Activated CD8-positive, alpha-beta memory T cell treated with anti-CD3 and anti-CD28 coated beads for 4 hours (primary cell): ENCODE measurements around the gene SLC39A11.
"Not testable (repeated sequence)": the region's sequence is repeated elsewhere in the genome, so short reads cannot be mapped to it uniquely, and the experiment has no call there.

ENCODE experiments used
- DNase-seq, 2 donors: peaks; one replicate each; pipeline ENCODE4 v3.0.0-alpha.2; 2020; ENCODE audit warnings: low read depth in 2 of 2

Gene SLC39A11

GRCh38 chr17:72788950-72789585 lies 303.4 kb downstream of the SLC39A11 start:
- DNase-seq = no peak

DNA sequence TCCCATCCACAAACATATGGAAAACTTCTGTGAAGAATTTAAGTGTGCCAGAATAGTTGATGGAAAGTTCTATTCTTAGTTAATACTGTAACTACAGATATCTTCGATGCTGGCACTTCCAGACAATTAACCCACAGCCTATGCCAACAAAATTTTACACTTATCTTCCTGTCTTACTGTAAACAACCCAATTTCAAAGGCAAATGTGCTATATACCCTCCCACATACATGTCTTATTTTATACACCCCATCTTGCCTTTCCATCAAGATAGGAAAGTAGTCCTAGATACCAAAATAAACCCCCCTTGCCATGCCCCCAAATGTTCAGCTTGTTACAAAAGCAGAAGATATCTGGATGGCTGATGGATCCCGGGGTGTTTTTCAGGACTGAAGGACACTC lies 306.3 kb downstream of the SLC39A11 start:
- no peak for DNase-seq

- no peak for DNase-seq
These were observed 309.3 kb downstream of the SLC39A11 start for GRCh38 chr17:72782985-72783701.

DNA sequence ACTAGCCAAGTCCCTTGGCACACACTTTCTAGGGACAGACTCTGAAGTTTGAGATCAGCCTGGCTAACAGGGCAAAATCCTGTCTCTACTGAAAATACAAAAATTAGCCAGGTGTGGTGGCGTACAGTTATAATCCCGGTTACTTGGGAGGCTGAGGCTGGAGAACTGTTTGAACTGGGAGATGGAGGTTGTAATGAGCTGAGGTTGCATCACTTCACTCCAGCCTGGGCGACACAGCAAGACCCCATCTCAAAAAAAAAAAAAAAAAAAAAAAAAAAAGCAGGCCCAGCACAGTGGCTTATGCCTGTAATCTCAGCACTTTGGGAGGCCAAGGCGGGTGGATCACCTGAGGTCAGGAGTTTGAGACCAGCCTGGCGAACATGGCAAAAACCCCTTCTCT lies 310.1 kb downstream of the SLC39A11 start:
- DNase-seq = not testable (repeated sequence)

- DNase-seq = no peak
These were observed 314.0 kb downstream of the SLC39A11 start for GRCh38 chr17:72778169-72779151.

- no peak for DNase-seq
These were observed 316.6 kb downstream of the SLC39A11 start for GRCh38 chr17:72775919-72776318.

DNA sequence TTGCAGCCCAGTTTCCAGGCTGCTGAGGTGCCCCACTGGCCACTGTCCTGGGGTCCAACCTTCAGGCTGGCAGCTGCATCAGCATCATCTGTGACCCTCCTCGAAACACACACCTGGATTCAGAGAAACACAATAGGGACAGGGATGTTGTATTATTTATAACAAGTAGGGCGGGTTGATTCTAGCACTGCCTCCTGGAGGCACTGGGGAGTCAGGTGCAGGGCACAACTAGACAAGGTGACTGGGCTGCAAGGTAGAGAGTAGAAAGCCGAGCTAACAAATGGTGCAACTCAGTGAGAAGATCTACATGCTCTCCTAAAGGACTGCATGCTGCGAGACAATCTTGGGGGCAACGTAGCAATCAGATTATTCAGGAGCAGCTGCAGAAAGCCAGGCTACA lies 317.3 kb downstream of the SLC39A11 start:
- DNase-seq = no peak

DNA sequence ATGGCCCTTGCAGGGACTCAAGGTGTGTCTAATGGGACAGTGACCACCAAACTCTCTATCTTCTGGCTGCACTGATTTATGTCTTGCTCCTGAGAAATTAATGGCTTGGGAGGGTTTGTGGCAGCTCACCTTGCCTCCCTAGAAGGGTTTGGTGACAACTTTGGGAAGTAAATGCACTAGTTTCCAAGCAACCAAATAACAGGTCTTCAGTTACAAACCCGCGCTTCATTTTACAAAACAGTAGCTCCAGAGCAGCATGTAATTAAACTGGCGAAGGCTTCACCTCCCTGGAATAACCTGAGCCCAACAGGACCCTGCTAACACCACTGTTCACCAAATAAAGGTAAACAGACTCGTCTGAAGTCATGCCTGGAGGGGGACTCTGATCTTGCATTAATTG lies 318.3 kb downstream of the SLC39A11 start:
- no peak for DNase-seq

DNA sequence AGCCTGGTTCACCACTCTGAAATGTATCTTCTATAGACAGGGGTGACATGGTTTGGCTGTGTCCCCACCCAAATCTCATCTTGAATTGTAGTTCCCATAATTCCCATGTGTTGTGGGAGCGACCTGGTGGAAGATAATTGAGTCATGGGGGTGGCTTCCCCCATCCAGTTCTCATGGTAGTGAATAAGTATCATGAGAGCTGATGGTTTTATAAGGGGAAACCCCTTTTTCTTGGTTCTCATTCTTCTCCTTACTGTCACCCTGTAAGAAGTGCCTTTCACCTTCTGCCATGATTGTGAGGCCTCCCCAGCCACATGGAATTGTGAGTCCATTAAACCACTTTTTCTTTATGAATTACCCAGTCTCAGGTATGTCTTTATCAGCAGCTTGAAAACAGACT lies 319.3 kb downstream of the SLC39A11 start:
- not testable (repeated sequence) for DNase-seq

DNA sequence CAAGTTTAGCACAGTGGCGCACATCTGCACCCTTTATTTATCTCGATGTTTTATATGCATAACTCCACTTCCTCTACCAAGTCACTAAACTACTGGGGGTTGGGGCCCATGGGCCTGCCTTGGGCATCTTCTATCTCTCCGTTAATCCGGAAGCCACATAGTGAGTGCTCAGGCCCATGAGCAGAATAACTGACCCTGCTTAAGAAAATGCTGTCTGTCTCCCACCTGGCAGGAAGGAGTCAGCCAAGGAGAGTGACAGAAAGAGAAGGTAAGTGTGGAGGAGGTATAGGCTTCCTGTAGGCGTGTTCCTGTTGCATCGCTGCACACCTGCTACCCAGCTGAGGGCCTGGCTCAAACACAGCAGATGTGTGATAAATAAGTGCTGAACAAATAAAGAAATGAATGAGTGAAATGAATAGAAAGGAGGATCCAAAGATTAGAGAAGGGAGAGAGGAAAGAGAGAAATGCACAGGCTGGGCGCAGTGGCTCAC lies 320.1 kb downstream of the SLC39A11 start:
- DNase-seq = no peak

- DNase-seq = no peak
These were observed 320.8 kb downstream of the SLC39A11 start for GRCh38 chr17:72771734-72772133.

- DNase-seq = no peak
These were observed 325.6 kb downstream of the SLC39A11 start for GRCh38 chr17:72766761-72767356.

DNA sequence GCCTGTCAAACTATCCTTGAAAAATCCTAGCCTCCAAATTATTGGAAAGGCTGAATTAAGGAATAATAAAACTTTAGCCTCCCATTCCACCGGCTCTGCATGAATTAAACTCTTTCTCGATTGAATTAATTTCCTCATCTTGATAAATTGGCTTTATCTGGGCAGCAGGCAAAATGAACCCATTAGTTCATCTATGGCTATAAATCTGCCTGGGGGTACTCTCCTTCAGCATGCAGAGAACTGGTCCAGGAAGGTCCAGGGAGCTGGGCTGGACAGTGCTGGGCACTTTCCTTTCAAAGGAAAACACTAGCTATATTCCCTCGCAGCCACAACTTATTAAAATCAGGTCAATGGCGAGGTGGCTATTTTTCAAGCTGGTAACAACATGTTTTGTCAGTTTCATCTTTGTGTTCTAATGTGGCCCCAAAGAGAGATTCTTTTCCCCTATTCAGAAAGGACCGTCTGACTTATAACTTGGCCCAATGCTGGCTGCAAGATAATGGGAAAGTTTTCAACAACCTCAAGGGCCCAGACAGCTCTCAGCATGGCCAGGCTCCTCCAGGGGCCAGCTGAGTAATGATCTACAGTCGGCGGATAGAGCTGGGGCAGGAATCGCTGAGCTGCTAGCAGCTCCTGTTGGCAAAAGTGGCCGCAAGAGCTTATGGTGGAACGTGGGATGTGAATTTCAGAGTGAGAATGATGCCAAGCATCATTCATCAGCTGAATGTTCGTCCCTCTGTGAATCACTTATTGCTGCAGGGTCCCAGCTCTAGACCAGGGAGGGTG lies 326.9 kb downstream of the SLC39A11 start:
- DNase-seq = no peak

- DNase-seq = no peak
These were observed 327.9 kb downstream of the SLC39A11 start for GRCh38 chr17:72764632-72765041.

- no peak for DNase-seq
These were observed 328.5 kb downstream of the SLC39A11 start for GRCh38 chr17:72763981-72764380.

DNA sequence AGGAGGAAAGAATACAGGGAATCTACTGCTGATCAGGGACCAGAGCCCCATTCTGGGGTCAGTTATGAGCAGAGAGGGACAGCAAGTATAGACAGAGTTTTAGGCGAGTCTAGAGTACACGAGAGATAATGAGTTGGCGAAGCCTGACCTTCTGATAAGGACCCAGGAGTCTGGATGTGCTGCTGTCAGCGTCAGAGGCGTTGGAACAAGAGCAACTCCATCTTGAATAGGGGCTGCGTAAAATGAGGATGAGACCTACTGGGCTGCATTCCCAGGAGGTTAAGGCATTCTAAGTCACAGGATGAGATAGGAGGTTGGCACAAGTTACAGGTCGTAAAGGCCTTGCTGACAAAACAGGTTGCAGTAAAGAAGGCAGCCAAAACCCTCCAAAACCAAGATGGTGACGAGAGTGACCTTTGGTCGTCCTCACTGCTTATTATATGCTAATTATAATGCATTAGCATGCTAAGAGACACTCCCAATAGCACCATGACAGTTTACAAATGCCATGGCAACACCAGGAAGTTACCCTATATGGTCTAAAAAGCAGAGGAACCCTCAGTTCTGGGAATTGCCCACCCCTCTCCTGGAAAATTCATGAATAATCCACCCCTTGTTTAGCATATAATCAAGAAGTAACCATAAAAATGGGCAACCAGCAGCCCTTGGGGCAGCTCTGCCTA lies 330.5 kb downstream of the SLC39A11 start:
- DNase-seq = not testable (repeated sequence)

GRCh38 chr17:72761431-72761830 lies 331.1 kb downstream of the SLC39A11 start:
- DNase-seq = no peak

DNA sequence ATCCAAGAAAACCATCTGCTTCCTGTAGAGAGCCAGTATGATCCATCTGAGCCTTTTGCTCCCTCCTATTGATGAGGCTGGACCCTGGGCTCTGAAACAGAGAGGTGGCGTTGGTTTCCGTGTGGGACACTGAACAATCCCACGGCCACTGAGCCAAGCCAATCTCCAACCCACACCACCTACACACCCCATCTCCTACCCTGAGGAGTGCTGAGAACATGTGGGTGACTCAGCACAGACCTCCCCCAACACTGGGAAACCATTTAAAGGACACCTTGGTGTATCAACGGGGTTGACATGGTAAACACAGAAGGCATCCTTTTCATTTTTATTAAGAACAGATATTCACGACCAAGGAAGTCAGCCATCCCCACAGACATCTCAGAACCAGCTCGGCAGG lies 332.1 kb downstream of the SLC39A11 start:
- no peak for DNase-seq

- no peak for DNase-seq
These were observed 333.2 kb downstream of the SLC39A11 start for GRCh38 chr17:72759301-72759700.

GRCh38 chr17:72756256-72756655 lies 336.2 kb downstream of the SLC39A11 start:
- no peak for DNase-seq
